GM12891 (cell line): Measurements from ENCODE around the gene RIPOR3.

Experiments used
- DNase-seq: peaks from one replicate; pipeline ENCODE4 v3.0.0; 2011; ENCODE audit warnings: low spot score; ENCODE audit not compliant: insufficient read length
- FAIRE-seq: peaks from 2 replicates; lab custom pipeline; 2011; peaks lifted over from hg19 to GRCh38; lab: Jason Lieb, UNC
- PAX5 ChIP-seq: IDR thresholded peaks from 2 replicates; pipeline ENCODE4 v1.6.1; 2011; ENCODE audit warnings: low read length, moderate library complexity, mild to moderate bottlenecking; ENCODE audit not compliant: insufficient read depth, severe bottlenecking
- POLR2A ChIP-seq: IDR thresholded peaks from 2 replicates; pipeline ENCODE4 v1.6.1; 2011; ENCODE audit warnings: low read depth, low read length, control low read depth
- POLR2AphosphoS5 ChIP-seq: IDR thresholded peaks from 2 replicates; pipeline ENCODE4 v1.6.1; 2011; ENCODE audit warnings: low read depth, low read length, control low read depth
- POU2F2 ChIP-seq: IDR thresholded peaks from 2 replicates; pipeline ENCODE4 v1.6.1; 2011; ENCODE audit warnings: low read depth, mild to moderate bottlenecking, control low read depth, low read length, moderate library complexity
- SPI1 ChIP-seq: IDR thresholded peaks from 2 replicates; pipeline ENCODE4 v1.6.1; 2011; ENCODE audit warnings: low read depth, low read length, control low read depth
- TAF1 ChIP-seq: IDR thresholded peaks from 2 replicates; pipeline ENCODE4 v1.6.1; 2011; ENCODE audit warnings: low read depth, low read length, control low read depth

Gene RIPOR3

GRCh38 chr20:50689864-50690649, 1.3 kb downstream of the RIPOR3 start:
- no peak for FAIRE-seq

GRCh38 chr20:50688256-50688975, 2.9 kb downstream of the RIPOR3 start:
- FAIRE-seq, result no peak
- TF ChIP-seq PAX5 (no peak), SPI1 (peak; percentile 15; the same call in 1 of the 2 replicates)

More at GRCh38 chr20:50689864-50690649, 1.3 kb downstream of the RIPOR3 start:
- no peak for DNase-seq
- TF ChIP-seq TAF1, result no peak
- no peak for TF ChIP-seq SPI1
- no peak for TF ChIP-seq POU2F2
- TF ChIP-seq POLR2AphosphoS5, result no peak
- no peak for TF ChIP-seq PAX5
- TF ChIP-seq POLR2A, result no peak

GRCh38 chr20:50686821-50687220, 4.5 kb downstream of the RIPOR3 start:
- DNase-seq (no peak), FAIRE-seq (no peak)
- TF ChIP-seq TAF1 (no peak), POLR2AphosphoS5 (no peak), POU2F2 (no peak), SPI1 (no peak), PAX5 (no peak), POLR2A (no peak)

More at GRCh38 chr20:50688256-50688975, 2.9 kb downstream of the RIPOR3 start:
- no peak for DNase-seq

GRCh38 chr20:50683570-50683969, 7.8 kb downstream of the RIPOR3 start:
- TF ChIP-seq POLR2A, result no peak
- TF ChIP-seq POU2F2, result no peak
- no peak for TF ChIP-seq SPI1
- no peak for TF ChIP-seq PAX5
- TF ChIP-seq TAF1, result no peak
- no peak for TF ChIP-seq POLR2AphosphoS5
- DNase-seq (no peak), FAIRE-seq (no peak)

GRCh38 chr20:50682947-50683530, 8.3 kb downstream of the RIPOR3 start:
- no peak for TF ChIP-seq TAF1
- TF ChIP-seq POU2F2, result no peak
- TF ChIP-seq POLR2AphosphoS5, result no peak
- no peak for TF ChIP-seq SPI1
- TF ChIP-seq POLR2A, result no peak
- no peak for TF ChIP-seq PAX5
- no peak for DNase-seq
- FAIRE-seq, result no peak

GRCh38 chr20:50682065-50682464, 9.3 kb downstream of the RIPOR3 start:
- TF ChIP-seq SPI1 (no peak), PAX5 (no peak), POLR2AphosphoS5 (no peak), POLR2A (no peak), POU2F2 (no peak), TAF1 (no peak)
- FAIRE-seq (no peak), DNase-seq (no peak)

- no peak for FAIRE-seq
- DNase-seq, result no peak
- TF ChIP-seq PAX5 (no peak), POLR2AphosphoS5 (no peak), POLR2A (no peak), POU2F2 (no peak), TAF1 (no peak), SPI1 (no peak)
Measured at GRCh38 chr20:50681359-50682064, 9.8 kb downstream of the RIPOR3 start.

- TF ChIP-seq POLR2AphosphoS5, result no peak
- TF ChIP-seq POU2F2, result no peak
- TF ChIP-seq PAX5, result no peak
- TF ChIP-seq SPI1, result no peak
- TF ChIP-seq POLR2A, result no peak
- TF ChIP-seq TAF1, result no peak
- FAIRE-seq (no peak), DNase-seq (no peak)
Measured at GRCh38 chr20:50680105-50680960, 11.0 kb downstream of the RIPOR3 start.
